GM18498 (cell line): ENCODE results near the gene PTPN1.

Experiments
- ATAC-seq: cut with Tn5 transposase; IDR thresholded peaks from one replicate; pipeline ENCODE4 v1.9.1; 2021; ENCODE audit warnings: mild to moderate bottlenecking, moderate library complexity; ENCODE audit not compliant: unreplicated experiment

Gene PTPN1

DNA sequence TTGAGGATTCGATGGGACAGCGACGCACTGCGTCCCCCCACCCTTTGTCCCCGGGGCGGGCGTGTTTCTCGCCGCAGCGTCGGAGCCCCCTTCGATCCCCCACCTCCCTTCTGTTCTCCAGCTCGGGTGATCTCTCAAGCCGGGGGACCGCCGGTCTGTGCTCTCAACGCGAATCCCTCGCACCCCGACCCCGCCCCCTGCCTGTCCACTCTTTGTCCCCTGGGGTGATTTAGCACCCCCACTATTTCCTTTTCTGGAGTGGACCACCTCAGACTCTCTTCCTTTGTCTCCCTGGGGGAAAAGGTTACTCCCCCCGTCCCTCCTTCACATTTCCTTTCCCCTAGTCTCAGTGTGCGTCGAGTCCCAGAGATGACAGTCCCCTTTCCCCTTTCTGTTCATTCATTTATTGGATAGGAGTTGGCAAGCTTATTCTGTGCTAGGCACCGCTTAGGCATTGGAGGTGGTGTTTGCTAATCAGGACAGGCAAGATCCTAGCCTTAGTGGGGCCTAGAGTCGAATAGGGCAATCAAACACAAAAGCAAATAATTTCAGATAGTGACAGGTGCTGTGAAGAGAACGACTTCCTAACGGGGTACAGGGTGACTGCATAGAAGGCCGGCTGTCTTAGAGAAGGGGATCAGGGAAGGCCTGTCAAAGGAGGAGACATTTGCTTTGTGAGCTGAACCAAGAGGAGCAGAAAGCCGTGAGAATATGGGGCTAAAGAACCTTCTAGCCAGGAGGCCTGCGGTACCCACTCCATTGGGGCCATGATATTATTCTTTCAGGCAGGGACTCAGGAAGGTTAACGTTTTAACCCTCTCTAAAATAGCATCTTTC is 741 bp downstream of the PTPN1 start:
- no peak for ATAC-seq

DNA sequence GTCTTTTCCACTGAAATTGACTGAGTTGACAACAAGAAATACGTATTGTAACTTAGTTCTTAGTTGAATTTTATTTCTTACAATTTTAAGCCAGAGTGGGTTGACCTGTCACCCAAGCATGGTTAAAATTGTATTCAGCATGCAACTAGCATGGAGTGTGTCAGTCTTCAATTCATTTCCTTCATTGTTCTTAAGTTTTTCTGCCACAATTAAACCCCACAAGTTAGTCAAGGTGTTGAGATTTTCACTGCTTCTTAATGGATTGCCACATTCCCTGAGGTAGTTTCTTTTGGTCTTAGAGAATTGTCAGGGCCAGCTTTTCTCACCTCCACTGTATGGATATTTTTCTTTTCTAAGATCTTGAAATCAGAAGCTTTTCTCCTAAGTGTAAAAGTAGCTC is 2.1 kb downstream of the PTPN1 start:
- ATAC-seq: no peak

GRCh38 chr20:50513169-50514034 is 3.2 kb downstream of the PTPN1 start:
- no peak for ATAC-seq

DNA sequence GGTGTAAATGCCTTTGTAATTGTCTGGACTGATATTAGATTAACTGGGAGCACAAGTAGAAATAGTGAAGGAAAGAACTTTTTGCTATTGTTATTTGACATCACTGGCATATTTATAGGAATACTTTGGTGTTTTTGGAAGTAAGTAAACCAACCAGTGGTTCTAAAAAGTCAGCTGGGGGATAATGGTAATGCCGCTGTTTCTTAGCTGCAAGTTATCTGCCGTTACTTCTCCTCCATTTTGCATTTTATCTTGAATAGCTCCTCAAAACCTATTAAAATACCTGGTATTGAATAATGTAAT is 3.8 kb downstream of the PTPN1 start:
- no peak for ATAC-seq

- peak; percentile 28 for ATAC-seq
Measured at GRCh38 chr20:50514750-50515149, 4.6 kb downstream of the PTPN1 start.

- ATAC-seq: no peak
Measured at GRCh38 chr20:50515471-50516106, 5.4 kb downstream of the PTPN1 start.

DNA sequence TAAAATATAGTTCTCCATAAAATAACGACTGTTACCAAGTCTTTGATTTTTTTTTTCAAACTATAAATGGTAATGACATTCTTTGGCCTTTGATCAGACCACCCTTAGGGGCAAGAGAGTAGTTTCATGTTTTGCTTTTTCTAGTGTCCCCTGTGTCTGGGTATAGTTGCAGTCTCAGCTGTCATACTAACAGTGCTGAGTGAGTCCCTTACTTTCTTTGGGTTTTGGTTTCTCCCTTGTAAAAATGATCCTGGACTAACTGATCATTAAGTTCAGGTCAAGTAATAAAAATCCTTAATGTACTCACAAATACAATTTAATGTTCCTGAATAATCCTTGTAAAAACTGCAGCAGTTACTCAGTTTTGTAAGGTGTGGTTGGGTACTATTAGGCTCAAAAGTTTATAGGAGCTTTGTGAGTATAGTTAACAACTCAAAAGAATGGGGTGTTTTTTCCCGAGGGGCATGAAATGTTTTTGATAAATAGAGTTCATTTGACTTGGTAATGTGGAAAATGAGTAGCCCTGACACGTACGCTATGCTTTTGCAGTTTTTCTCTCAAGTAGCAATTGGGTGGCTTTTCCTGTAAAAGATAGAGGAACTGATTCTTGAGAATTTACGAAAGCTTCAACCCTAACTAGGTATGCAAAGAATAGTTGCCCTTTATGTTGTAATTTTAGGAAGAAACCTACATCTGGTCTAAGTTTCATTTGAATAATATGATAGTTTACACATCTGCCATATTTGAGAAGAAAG is 6.2 kb downstream of the PTPN1 start:
- ATAC-seq: peak; percentile 47

DNA sequence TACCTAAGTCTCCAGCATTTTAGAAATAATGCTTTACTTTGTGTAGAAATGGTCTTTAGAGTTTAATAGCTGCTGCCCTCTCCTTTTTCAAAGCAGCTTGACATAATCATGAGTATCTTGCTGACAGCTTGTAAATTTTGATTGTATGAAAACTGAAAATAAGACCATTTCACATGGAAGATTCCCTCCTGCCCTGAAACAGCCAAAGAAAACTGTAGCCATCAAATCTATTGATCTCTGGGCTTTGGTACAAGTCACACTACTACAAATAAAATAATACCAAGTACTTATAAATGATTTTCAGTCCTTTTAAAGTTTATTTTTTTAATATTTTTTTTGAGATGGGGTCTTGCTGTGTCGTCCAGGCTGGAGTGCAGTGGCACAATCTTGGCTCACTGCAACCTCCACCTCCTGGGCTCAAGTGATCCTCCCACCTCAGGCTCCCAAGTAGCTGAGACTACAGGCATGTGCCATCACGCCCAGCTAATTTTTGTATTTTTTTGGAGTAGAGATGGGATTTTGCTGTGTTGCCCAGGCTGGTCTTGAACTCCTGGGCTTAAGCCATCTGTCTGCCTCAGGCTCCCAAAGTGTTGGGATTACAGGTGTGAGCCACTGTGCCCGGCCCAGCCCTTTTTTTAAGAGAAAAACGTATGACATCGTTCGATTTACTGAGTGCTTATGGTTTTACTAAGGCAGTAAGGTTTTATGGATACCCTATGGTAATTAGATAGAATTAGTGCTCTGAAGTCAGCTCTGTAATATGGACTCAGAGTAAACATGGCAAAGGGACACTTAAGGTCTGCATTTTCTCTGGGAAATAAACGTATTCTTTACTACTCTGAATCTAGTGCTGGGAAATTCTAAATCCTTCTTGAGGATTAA is 7.0 kb downstream of the PTPN1 start:
- no peak for ATAC-seq

- no peak for ATAC-seq
Measured at GRCh38 chr20:50517817-50518154, 7.6 kb downstream of the PTPN1 start.

DNA sequence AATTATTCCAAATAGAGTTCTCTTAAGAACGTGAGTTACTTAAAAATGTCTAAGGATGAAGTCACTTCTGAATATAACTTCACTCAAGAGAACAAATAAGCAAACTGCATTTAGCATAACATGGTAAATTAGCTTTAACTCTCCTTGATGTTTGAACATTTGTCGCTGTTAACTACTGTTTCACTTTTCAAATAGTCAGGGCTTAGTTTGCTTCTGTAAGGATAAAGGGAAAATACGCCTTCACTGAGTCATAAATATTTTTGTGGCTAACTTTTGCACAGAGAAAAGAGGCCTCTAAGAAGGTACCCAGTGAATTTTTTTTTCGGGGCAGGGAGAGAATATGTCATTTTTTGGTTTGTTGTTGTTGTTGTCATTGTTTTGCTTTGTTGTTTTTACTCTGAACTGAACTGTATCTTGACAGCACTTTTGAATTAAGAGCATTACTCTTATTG is 8.1 kb downstream of the PTPN1 start:
- ATAC-seq: no peak

- ATAC-seq: no peak
Measured at GRCh38 chr20:50519036-50519762, 9.0 kb downstream of the PTPN1 start.

DNA sequence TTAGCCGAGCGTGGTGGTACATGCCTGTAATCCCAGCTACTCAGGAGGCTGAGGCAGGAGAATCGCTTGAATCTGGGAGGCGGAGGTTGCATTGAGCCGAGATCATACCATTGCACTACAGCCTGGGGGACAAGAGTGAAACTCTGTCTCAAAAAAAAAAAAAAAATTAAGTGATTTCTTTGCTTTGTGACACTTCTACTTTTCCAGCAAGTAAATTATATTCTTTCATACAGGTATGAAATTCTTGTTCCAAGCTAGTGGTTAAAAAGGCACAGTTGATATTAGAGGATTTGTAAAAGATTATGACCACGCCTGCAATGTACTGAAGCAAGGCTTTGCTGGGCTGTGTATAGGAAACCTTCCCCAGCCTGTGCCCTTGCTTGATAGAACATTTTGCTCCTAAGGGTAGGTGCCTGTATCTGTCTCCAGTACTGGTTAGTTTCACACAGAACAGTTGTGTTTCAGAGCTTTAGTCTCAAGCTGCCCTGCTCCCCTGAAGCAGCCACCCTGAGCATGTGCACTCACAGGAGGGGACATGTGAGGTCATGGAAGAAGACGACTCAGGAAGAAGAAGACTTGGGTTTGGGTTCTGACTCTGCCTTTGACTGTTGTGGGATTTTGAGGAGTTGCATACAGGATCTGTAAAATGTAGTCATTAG is 10.2 kb downstream of the PTPN1 start:
- peak; percentile 28 for ATAC-seq

- ATAC-seq: no peak
Measured at GRCh38 chr20:50521221-50522052, 11.3 kb downstream of the PTPN1 start.

GRCh38 chr20:50522053-50522674 is 12.0 kb downstream of the PTPN1 start:
- ATAC-seq: no peak

GRCh38 chr20:50523552-50524167 is 13.5 kb downstream of the PTPN1 start:
- ATAC-seq: no peak

DNA sequence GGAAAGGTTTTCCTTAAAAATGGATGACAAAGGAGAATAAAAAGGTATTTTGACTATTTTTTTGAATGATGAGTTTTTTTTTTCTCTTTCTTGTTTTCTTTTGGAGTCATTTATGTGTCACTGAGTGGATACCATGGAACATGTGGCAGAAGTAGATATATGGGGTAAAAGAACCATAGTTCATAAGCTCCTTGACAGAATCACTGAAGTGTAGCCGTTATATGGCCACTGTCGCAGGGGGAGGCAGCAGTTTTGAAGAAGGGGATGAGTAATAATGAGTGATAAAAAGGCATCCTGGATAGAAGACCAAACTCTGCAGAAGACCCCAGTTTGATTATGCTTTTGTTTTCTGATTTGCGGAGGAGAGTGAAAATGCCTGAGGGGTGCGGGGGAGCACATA is 15.5 kb downstream of the PTPN1 start:
- ATAC-seq: no peak

DNA sequence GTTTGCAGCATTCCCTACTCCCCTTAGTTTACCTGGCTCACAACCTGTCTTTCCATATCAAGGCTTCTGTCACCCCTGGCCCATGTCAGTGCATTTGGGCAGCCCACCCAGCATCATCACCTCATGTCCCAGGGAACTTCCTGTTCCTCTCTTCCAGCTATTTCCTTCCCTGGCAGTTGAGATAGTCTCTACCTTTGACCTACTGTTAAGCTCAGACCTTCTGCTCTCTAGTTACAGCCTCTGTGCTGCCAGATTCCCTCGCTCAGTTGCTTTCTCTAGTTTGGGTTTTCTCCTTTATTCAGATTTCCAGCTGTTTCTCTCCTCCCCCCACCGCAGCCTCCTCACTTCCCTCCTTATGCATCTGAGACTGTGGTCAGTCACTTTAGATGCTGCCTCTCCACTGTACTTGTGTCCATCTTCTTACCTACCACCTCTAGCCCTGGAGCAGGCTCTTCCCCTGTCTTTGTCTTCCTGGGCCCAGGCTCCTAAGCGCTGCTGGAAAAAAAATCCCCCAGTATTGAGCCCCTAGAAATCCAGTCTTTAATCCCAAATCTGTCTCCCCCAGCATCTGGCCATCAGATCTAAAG is 16.3 kb downstream of the PTPN1 start:
- no peak for ATAC-seq
